ENCODE measurements around the gene CCNB2. TPM values are rescaled to one million over a fixed set of nuclear protein-coding genes. Genes with fewer than 3 reads are reported as not detected.

The CCNB2 gene
- polyA plus RNA-seq, 1 of the 3 experiments (the other 2 are of a cell fraction), result 46.6 TPM

DNA sequence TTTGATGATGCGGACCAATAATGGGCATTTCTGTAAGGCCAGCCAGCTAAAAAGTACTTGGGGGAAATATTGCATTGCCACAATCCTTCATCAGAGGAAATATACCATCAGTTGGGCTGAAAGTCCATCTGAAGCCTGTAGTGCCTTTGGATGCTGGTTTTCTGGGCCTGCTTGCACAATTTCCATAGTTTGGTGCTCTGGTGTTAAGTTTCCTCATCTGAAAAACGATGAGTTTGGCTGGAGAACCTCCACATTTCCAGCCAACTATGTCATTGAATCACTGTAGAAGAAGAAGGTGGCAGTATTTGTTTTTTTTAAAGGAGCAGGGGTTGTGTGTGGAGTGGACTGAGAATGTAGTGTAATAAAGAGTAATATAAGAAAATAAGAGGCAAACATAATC is 10.1 kb downstream of the CCNB2 start:
- ChIA-PET CTCF (no interaction called here), POLR2A (no interaction called here)
- H3K27me3 ChIP-seq (ENCODE audit: insufficient read depth), result no peaks in the 10 kb centered on the region
- H3K4me2 ChIP-seq, result no peak overlapping the region
- H2AFZ ChIP-seq (ENCODE audit: low read depth), result no peak overlapping the region
- 89% methylated on average over 2 of the region's 2 CpGs for WGBS (ENCODE audit: low lambda C conversion rate)
- peaks cover 33 to 42% of the 10 kb centered on the region in 2 experiments for H3K36me3 ChIP-seq (replicated peaks in 1 of 2; ENCODE audit: control insufficient read depth in 1 of 2, insufficient read depth in 2 of 2, low read length in 1 of 2)
- no peak for DNase-seq
- H4K20me1 ChIP-seq (ENCODE audit: insufficient read depth), result 0 out of 2 replicates have a peak, but pooled peaks cover 3% of the 10 kb centered on the region
- no peaks in the 10 kb centered on the region for H3K9me2 ChIP-seq
- peaks cover 29% of the 10 kb centered on the region for H3K79me2 ChIP-seq (ENCODE audit: insufficient read depth)
- no peaks in the 10 kb centered on the region for H3K9me3 ChIP-seq
- no peak overlapping the region for H3K4me3 ChIP-seq (ENCODE audit: low read depth in 2 of 2, low read length in 1 of 2)
- H3K9ac ChIP-seq, result no peak overlapping the region
- H3F3A ChIP-seq (replicated peaks; ENCODE audit: insufficient read depth), result peaks cover 4% of the 10 kb centered on the region
- H3K4me1 ChIP-seq (ENCODE audit: control insufficient read depth in 1 of 2, insufficient read depth in 2 of 2, low read depth in 1 of 2, low read length in 1 of 2), result no peaks in the 10 kb centered on the region
- no peak overlapping the region for H3K27ac ChIP-seq (ENCODE audit: low read depth in 2 of 2, low read length in 1 of 2)
- TF ChIP-seq RAD21 (IDR thresholded peaks at IDR 0.05; ENCODE audit: low read length) (no peak), TAF1 (IDR thresholded peaks at IDR 0.05; ENCODE audit: borderline replicate concordance, low read depth, low read length) (no peak)
- TF ChIP-seq, protein P1, sequence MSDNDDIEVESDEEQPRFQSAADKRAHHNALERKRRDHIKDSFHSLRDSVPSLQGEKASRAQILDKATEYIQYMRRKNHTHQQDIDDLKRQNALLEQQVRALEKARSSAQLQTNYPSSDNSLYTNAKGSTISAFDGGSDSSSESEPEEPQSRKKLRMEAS (IDR thresholded peaks at IDR 0.05; ENCODE audit: low read depth), result no peak

DNA sequence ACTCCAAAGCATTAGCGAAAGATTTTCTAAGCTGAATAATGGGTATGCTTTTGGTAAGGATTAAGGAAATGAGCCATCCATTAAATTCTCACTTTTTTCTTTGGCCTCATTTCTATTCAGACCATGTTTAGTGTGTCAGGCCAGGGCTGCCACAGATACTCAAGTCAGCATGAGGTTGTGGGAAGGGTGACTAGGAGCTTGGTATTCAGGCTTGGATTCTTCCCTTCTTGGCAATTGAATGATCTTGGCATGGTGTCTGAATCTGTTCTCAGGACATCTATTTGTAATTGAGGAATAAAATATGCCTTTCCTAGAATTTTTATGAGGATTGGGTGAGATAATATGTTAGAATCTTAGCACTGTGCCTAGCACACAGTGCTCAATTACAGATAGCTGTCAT is 11.2 kb downstream of the CCNB2 start:
- Histone ChIP-seq H3K9me3 (no peaks in the 10 kb centered on the region), H3K4me3 (ENCODE audit: low read depth in 2 of 2, low read length in 1 of 2) (no peak overlapping the region), H3F3A (replicated peaks; ENCODE audit: insufficient read depth) (peaks cover 7% of the 10 kb centered on the region), H3K9me2 (no peaks in the 10 kb centered on the region), H3K79me2 (ENCODE audit: insufficient read depth) (peaks cover 18% of the 10 kb centered on the region), H3K27ac (ENCODE audit: low read depth in 2 of 2, low read length in 1 of 2) (no peak overlapping the region), H3K36me3 (replicated peaks in 1 of 2; ENCODE audit: control insufficient read depth in 1 of 2, insufficient read depth in 2 of 2, low read length in 1 of 2) (peaks cover 36 to 48% of the 10 kb centered on the region in 2 experiments), H4K20me1 (ENCODE audit: insufficient read depth) (0 out of 2 replicates have a peak, but pooled peaks cover 3% of the 10 kb centered on the region), H3K4me2 (no peak overlapping the region), H3K9ac (no peak overlapping the region), H3K27me3 (ENCODE audit: insufficient read depth) (no peaks in the 10 kb centered on the region), H3K4me1 (ENCODE audit: control insufficient read depth in 1 of 2, insufficient read depth in 2 of 2, low read depth in 1 of 2, low read length in 1 of 2) (no peaks in the 10 kb centered on the region), H2AFZ (ENCODE audit: low read depth) (no peak overlapping the region)
- no peak for DNase-seq
- 100% methylated on average over 1 of the region's 1 CpG for WGBS (ENCODE audit: low lambda C conversion rate)
- POLR2A ChIA-PET, result no interaction called here
- CTCF ChIA-PET, result interaction anchor here (0.6 kb wide), 1 partner anchor 391 kb away, joined by 4 read pairs; no protein-coding TSS in a partner anchor
- TF ChIP-seq, protein P2, sequence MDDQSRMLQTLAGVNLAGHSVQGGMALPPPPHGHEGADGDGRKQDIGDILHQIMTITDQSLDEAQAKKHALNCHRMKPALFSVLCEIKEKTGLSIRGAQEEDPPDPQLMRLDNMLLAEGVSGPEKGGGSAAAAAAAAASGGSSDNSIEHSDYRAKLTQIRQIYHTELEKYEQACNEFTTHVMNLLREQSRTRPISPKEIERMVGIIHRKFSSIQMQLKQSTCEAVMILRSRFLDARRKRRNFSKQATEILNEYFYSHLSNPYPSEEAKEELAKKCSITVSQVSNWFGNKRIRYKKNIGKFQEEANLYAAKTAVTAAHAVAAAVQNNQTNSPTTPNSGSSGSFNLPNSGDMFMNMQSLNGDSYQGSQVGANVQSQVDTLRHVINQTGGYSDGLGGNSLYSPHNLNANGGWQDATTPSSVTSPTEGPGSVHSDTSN (IDR thresholded peaks at IDR 0.05), result no peak
- TF ChIP-seq FOSL2 (IDR thresholded peaks at IDR 0.05; ENCODE audit: borderline replicate concordance, low read depth), result no peak
- TF ChIP-seq POLR2AphosphoS5 (IDR thresholded peaks at IDR 0.05; ENCODE audit: low read depth, low read length), result no peak
- no peak for TF ChIP-seq MEF2A (IDR thresholded peaks at IDR 0.05; ENCODE audit: borderline replicate concordance, low read depth)

DNA sequence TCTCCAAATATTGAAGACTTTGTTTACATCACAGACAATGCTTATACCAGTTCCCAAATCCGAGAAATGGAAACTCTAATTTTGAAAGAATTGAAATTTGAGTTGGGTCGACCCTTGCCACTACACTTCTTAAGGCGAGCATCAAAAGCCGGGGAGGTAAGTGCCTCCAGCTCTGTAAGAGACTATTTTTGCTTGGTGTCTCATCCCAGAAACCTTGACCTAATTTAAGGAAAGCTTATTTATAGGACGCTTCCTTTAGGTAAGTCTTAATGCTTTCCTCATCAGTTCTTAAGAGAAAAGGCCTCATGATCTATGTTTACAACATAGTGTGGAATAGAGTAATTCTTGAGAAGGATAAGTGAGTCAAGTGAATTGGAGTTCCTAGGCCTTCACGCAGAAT is 11.8 kb downstream of the CCNB2 start:
- ChIA-PET CTCF (interaction anchor here (0.6 to 1.4 kb wide), 2 partner anchors 137 to 392 kb away, joined by 4 read pairs; no protein-coding TSS in a partner anchor), POLR2A (no interaction called here)
- no peaks in the 10 kb centered on the region for H3K9me2 ChIP-seq
- H4K20me1 ChIP-seq (ENCODE audit: insufficient read depth), result no peaks in the 10 kb centered on the region
- DNase-seq, result no peak
- H3K9me3 ChIP-seq, result no peaks in the 10 kb centered on the region
- no peaks in the 10 kb centered on the region for H3K27me3 ChIP-seq (ENCODE audit: insufficient read depth)
- no peaks in the 10 kb centered on the region for H3K4me1 ChIP-seq (ENCODE audit: control insufficient read depth in 1 of 2, insufficient read depth in 2 of 2, low read depth in 1 of 2, low read length in 1 of 2)
- peaks cover 13% of the 10 kb centered on the region for H3K79me2 ChIP-seq (ENCODE audit: insufficient read depth)
- no peak overlapping the region for H2AFZ ChIP-seq (ENCODE audit: low read depth)
- H3F3A ChIP-seq (replicated peaks; ENCODE audit: insufficient read depth), result peaks cover 7% of the 10 kb centered on the region
- no peak overlapping the region for H3K4me2 ChIP-seq
- H3K27ac ChIP-seq (ENCODE audit: low read depth in 2 of 2, low read length in 1 of 2), result no peak overlapping the region
- no peak overlapping the region for H3K9ac ChIP-seq
- WGBS (ENCODE audit: low lambda C conversion rate), result 93% methylated on average over 6 of the region's 6 CpGs
- H3K4me3 ChIP-seq (ENCODE audit: low read depth in 2 of 2, low read length in 1 of 2), result no peak overlapping the region
- H3K36me3 ChIP-seq (replicated peaks in 1 of 2; ENCODE audit: control insufficient read depth in 1 of 2, insufficient read depth in 2 of 2, low read length in 1 of 2), result peaks cover 37 to 50% of the 10 kb centered on the region in 2 experiments
- no peak for TF ChIP-seq NRF1 (IDR thresholded peaks at IDR 0.05; ENCODE audit: low read depth, low read length)
- no peak for TF ChIP-seq CHD2 (IDR thresholded peaks at IDR 0.05; ENCODE audit: low read length, partially characterized antibody)
- TF ChIP-seq, protein P3, sequence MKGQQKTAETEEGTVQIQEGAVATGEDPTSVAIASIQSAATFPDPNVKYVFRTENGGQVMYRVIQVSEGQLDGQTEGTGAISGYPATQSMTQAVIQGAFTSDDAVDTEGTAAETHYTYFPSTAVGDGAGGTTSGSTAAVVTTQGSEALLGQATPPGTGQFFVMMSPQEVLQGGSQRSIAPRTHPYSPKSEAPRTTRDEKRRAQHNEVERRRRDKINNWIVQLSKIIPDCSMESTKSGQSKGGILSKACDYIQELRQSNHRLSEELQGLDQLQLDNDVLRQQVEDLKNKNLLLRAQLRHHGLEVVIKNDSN (IDR thresholded peaks at IDR 0.05; ENCODE audit: borderline replicate concordance, low read depth), result no peak
- TF ChIP-seq, protein P4, sequence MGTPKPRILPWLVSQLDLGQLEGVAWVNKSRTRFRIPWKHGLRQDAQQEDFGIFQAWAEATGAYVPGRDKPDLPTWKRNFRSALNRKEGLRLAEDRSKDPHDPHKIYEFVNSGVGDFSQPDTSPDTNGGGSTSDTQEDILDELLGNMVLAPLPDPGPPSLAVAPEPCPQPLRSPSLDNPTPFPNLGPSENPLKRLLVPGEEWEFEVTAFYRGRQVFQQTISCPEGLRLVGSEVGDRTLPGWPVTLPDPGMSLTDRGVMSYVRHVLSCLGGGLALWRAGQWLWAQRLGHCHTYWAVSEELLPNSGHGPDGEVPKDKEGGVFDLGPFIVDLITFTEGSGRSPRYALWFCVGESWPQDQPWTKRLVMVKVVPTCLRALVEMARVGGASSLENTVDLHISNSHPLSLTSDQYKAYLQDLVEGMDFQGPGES (IDR thresholded peaks at IDR 0.05; ENCODE audit: low read depth, low read length), result no peak
- TF ChIP-seq, protein P5, sequence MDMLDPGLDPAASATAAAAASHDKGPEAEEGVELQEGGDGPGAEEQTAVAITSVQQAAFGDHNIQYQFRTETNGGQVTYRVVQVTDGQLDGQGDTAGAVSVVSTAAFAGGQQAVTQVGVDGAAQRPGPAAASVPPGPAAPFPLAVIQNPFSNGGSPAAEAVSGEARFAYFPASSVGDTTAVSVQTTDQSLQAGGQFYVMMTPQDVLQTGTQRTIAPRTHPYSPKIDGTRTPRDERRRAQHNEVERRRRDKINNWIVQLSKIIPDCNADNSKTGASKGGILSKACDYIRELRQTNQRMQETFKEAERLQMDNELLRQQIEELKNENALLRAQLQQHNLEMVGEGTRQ (IDR thresholded peaks at IDR 0.05; ENCODE audit: borderline replicate concordance, low read depth, low read length), result no peak
- TF ChIP-seq, protein P6, sequence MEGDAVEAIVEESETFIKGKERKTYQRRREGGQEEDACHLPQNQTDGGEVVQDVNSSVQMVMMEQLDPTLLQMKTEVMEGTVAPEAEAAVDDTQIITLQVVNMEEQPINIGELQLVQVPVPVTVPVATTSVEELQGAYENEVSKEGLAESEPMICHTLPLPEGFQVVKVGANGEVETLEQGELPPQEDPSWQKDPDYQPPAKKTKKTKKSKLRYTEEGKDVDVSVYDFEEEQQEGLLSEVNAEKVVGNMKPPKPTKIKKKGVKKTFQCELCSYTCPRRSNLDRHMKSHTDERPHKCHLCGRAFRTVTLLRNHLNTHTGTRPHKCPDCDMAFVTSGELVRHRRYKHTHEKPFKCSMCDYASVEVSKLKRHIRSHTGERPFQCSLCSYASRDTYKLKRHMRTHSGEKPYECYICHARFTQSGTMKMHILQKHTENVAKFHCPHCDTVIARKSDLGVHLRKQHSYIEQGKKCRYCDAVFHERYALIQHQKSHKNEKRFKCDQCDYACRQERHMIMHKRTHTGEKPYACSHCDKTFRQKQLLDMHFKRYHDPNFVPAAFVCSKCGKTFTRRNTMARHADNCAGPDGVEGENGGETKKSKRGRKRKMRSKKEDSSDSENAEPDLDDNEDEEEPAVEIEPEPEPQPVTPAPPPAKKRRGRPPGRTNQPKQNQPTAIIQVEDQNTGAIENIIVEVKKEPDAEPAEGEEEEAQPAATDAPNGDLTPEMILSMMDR (IDR thresholded peaks at IDR 0.05), result no peak
- no peak for TF ChIP-seq TAF1 (IDR thresholded peaks at IDR 0.05; ENCODE audit: borderline replicate concordance, low read depth, low read length)
- no peak for TF ChIP-seq JUND (IDR thresholded peaks at IDR 0.05)
- no peak for TF ChIP-seq FOXJ3 (CRISPR knock-in tag; IDR thresholded peaks at IDR 0.05)
- no peak for TF ChIP-seq ELF1 (IDR thresholded peaks at IDR 0.05)
